HS-5 (cell line): Measurements from ENCODE around the gene KMT5C.
A peak's percentile ranks its signal among the peaks of the same experiment; 100 is the strongest.

Experiments
- DNase-seq: peaks from one replicate; pipeline ENCODE4 v3.0.0-alpha.2; 2012; ENCODE audit warnings: low read depth

The KMT5C gene

DNA sequence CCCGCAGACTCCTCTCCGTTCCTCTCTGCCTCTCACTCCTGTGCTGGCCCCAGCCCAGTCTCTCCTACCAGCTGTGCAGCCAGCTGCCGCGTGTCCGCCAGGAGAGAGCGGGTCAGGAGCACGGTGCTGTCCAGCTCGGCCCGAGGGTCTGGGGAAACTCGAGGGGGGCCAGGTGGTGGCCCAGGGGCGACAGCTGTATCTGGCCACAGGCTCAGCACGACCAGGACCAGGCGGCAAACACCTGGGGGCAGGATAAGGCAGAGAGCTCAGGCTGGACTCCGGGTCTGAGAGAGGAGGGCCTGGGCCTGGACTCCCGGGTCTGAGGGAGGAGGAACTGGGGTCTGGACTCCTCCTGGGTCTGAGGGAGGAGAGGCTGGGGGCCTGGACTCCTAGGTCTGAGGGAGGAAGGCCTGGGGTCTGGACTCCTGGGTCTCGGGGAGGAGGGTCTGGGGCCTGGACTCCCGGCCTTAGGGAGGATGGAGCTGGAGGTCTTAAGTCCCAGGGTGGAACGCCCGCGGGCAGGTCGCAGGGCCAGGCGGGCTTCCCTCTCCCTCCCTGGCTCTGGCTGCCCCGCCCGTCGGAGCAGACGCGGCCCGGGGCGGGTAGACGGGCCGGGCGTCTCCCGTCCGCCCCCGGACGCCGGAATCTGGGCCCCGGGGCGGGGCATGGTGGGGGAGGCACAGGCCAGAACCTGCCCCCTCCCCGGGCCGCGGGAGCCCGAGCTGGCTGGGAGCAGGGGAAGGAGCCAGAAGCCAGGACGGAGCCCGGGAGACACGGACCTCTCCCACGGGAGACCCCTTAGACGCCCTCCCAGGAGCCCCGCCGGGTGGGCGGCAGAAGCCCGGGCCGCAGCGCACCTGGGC, 29.3 kb downstream of the KMT5C start:
- no peak for DNase-seq

DNA sequence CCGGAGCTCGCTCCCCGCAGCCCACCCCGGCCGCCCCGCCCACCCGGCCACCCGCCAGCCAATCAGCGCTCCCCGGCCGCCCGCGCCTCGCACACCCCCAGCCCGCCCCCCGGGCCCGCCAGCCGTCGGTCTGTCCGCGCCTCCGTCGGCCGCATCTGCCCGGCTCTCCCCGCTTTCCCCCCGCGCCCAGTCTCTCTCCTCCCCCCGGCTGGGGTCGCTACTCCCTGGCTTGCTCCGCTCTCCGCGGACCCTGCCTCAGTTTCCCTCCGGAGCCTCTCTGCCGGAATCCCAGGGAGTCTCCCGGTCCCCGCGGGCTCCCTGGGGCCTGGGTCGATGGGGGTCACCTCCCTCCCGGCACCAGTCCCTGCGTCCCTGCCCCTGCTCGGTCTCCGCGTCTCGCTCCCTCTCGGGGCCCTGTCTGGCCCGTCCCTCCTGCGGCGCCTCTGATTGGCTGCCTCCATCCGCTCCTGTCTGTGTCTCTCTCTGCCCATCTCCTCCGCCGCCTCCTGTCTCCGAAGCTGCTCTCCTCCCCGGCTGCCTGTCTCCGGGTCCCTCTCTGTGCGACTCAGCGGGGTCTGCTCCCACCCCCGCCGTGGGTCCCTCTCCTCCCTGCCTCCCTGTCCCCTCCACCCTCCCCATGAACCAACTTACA, 30.1 kb downstream of the KMT5C start:
- peak; percentile 37 for DNase-seq

GRCh38 chr19:55370305-55370988, 30.8 kb downstream of the KMT5C start, which contains the start of gene IL11:
IL11 (minus strand) TSS chr19:55370463; CDS start chr19:55370310, 153 bp downstream.
- no peak for DNase-seq

- DNase-seq = no peak
Observed at GRCh38 chr19:55372316-55373081, 32.8 kb downstream of the KMT5C start.

- no peak for DNase-seq
Observed at GRCh38 chr19:55373306-55373992, 33.8 kb downstream of the KMT5C start.

DNA sequence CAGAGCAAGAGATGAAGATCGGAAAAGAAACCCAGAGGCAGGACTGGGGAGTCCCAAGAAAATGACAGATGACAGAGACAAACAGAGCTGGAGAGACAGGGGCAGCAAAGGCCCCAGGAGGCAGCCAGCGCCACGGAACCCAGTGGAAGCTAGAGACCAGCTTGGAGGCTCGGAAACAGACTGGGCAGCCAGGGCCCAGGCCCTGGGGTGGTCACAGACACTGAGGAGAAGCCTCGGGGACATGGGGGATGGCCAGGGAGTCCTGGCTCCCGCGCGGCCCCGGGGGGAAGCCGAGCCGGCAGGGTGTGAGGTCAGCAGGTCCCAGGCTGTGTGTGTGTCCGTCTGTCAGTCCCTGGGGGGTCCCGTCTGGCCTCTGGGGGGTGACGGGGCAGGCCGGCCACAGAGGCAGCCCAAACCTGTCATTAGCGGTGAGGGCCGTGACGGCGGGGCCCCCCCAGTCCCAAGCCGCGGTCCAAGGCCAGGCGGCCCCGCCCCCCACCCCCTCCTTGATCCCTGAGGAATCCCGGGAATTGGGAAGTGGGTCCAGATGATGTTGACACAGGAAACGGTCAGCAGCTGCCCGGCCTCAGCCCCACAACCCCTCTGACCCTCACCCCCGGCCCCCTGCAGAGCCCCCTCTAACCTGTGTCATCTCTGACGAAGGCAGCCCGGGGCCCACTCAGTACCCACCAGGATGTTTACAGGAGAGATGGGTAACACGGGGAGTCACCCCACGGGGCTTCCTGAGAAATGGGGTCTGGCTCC, 34.5 kb downstream of the KMT5C start:
- DNase-seq = no peak

DNA sequence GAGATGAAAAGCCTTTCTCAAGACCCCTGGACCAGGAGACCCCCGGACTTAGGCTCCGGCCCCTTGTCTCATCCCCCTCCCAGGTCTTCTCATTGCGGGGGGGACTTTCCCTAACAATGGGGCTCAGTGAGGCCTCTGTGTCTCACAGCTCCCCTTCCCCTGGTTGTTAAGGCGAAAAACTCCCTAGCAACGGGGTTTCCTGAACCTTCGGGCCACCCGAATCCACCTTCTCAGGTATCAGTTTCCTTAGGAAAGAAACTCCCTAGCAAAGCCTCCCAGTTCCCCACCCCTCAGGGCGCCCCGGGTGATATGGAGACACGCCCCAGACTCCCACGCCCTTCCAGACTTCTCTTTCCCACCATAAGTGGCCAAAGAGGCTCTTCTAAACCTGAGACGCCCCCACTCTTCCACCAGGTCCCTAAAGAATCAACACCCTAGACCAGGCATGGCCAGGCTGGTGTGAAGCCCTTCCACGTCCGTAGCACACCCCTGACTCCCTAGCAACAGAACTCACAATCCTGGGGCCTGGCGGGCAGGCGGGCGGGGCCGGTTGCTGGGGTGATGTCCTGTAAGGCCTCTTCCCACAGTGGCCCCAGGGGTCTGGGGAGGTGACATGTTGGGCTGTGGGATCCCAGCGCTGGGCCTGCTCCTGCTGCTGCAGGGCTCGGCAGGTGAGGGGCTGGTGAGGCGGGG, 36.7 kb downstream of the KMT5C start, which contains the start of gene TMEM190:
TSS of gene TMEM190 (plus strand) at position 586 of the 693 bp plus-strand sequence. CDS start at position 614, 28 bp downstream.
- no peak for DNase-seq

- no peak for DNase-seq
Observed at GRCh38 chr19:55377356-55378131, 37.9 kb downstream of the KMT5C start.

- no peak for DNase-seq
Observed at GRCh38 chr19:55379174-55379573, 39.5 kb downstream of the KMT5C start.

DNA sequence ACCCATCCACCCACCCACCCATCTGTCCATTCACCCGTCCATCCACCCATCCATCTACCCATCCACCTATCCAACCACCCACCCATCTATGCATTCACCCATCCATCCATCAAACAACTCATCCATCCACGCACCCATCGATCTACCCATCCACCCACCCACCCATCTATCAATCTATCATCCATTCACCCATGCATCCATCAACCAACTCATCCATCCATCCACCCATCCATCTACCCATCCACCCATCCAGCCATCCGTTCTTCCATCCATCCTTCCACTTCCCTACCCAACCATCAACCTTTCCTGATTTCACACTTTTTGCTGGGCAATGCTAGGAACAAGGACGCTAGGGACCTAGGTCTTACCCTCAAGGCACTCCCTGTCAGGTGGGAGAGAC, 42.3 kb downstream of the KMT5C start:
- DNase-seq = no peak

DNA sequence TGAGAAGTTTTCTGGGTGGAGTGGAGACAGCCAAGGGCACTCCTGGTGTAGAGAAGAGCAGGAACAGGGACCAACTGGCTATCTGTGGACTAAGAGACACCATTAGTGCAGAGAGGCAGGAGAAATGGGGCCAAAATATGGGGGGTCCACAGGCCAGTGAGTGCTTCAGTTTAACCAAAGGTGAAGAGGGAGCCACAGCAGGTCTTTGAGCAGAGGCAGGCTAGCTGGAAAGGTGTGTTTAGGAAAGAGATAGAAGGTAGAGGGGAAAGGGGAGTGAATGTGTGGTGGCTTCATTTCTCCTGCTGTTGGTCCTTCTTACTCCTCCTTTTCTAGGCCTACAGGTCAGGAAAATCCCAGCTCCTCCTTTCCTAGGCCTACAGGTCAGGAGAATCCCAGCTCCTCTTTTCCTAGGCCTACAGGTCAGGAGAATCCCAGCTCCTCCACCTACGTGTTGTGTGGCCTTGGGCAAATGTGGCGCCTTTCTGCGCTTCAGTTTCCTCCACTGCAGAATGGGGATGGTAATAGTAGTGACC, 42.9 kb downstream of the KMT5C start:
- no peak for DNase-seq

GRCh38 chr19:55383279-55384130, 43.8 kb downstream of the KMT5C start:
- DNase-seq = no peak

- no peak for DNase-seq
Observed at GRCh38 chr19:55384131-55384919, 44.6 kb downstream of the KMT5C start, which contains the start of gene TMEM238. TMEM238 (minus strand) TSS chr19:55384292; CDS start chr19:55384259, 33 bp downstream.

- DNase-seq = peak; percentile 94
Observed at GRCh38 chr19:55384920-55385723, 45.4 kb downstream of the KMT5C start.

GRCh38 chr19:55385724-55386492, 46.2 kb downstream of the KMT5C start, which contains the start of gene RPL28:
RPL28 (plus strand) TSS chr19:55385932; CDS start chr19:55386358, 426 bp downstream.
- DNase-seq = peak; percentile 96
